Chondrocyte (in vitro differentiated cells): ENCODE measurements around the gene IFT43. TPM values are rescaled to one million over a fixed set of nuclear protein-coding genes. Genes with fewer than 3 reads are reported as not detected.

Experiments used
- DNase-seq: peaks from one replicate; pipeline ENCODE4 v3.0.0; 2021; ENCODE audit warnings: mixed read lengths, low spot score
- H3K27ac Mint-ChIP-seq: one replicate; pipeline ENCODE4 v1.8.0; 2021; ENCODE audit warnings: mild to moderate bottlenecking, moderate library complexity, mixed read lengths; ENCODE audit not compliant: unreplicated experiment
- H3K27me3 Mint-ChIP-seq: 2 replicates; pipeline ENCODE4 v1.8.0; 2021; ENCODE audit warnings: low read depth, mixed read lengths
- H3K36me3 Mint-ChIP-seq: 2 replicates; pipeline ENCODE4 v1.8.0; 2021; ENCODE audit warnings: low read depth, mixed read lengths
- H3K4me1 Mint-ChIP-seq: 2 replicates; pipeline ENCODE4 v1.8.0; 2021; ENCODE audit warnings: low read depth, mild to moderate bottlenecking, mixed read lengths
- H3K4me3 Mint-ChIP-seq: one replicate; pipeline ENCODE4 v1.8.0; 2021; ENCODE audit warnings: mild to moderate bottlenecking, moderate library complexity, mixed read lengths; ENCODE audit not compliant: unreplicated experiment
- H3K9me3 Mint-ChIP-seq: 2 replicates; pipeline ENCODE4 v1.8.0; 2021; ENCODE audit warnings: low read depth, mixed read lengths
- total RNA-seq: library from RNA; stranded (reverse); gene quantifications from 3 replicates; pipeline ENCODE4 v1.2.1, GENCODE V29; 2021
- TF ChIP-seq, protein P1 (sequence below): fragments of 200-600 bp; sonication (generic); IDR thresholded peaks from 2 replicates; pipeline ENCODE4 v1.5.0; 2021; ENCODE audit warnings: antibody characterized with exemption, mild to moderate bottlenecking, moderate library complexity

IFT43 gene
- total RNA-seq, 1 donor from 2014 or later: 28.2 TPM

DNA sequence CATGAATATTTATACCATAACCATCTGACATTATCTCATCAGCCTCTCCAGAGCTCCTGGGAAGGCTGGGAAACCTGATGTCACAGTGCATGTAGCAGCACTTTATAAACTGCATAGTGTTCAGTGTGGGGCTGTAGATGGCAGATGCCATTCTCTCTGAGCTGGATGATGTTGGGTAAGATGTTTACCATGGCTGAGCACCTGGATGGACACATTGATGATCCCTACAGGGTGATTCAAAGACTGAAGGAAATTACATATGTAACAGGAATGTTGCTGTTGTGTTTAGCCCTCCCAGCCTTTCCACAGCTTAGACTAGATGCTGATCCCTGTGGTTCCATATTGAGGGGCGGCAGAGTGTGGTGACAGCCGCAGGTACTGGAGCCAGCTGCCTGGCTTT lies 37.4 kb downstream of the IFT43 start:
- Mint-ChIP-seq H3K36me3 (peaks cover 40% of the 10 kb centered on the region), H3K4me1 (no peaks in the 10 kb centered on the region), H3K27ac (no peak overlapping the region), H3K4me3 (no peak overlapping the region), H3K27me3 (no peaks in the 10 kb centered on the region), H3K9me3 (peaks cover 27% of the 10 kb centered on the region)
- no peak for DNase-seq
- TF ChIP-seq, protein P1, sequence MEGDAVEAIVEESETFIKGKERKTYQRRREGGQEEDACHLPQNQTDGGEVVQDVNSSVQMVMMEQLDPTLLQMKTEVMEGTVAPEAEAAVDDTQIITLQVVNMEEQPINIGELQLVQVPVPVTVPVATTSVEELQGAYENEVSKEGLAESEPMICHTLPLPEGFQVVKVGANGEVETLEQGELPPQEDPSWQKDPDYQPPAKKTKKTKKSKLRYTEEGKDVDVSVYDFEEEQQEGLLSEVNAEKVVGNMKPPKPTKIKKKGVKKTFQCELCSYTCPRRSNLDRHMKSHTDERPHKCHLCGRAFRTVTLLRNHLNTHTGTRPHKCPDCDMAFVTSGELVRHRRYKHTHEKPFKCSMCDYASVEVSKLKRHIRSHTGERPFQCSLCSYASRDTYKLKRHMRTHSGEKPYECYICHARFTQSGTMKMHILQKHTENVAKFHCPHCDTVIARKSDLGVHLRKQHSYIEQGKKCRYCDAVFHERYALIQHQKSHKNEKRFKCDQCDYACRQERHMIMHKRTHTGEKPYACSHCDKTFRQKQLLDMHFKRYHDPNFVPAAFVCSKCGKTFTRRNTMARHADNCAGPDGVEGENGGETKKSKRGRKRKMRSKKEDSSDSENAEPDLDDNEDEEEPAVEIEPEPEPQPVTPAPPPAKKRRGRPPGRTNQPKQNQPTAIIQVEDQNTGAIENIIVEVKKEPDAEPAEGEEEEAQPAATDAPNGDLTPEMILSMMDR: no peak

DNA sequence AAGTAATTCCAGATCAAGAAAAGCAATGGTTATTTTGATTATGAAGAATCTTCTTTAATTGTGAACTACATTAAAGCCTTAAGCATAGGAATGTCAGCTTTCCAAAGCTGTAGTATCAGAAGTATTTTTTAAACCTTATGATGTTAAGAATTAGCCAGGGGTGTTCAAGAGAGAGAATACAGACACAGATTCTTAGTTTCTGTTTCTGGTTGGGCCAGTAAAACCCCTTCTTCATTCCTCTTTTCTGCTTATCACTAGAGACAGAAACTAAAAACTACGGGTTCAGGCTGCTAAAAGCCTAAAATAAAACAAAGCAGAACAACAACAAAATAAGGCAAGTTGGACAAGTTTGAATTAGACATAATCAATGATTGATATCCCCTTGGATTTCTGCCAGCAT lies 38.2 kb downstream of the IFT43 start:
- Mint-ChIP-seq H3K36me3 (peaks cover 34% of the 10 kb centered on the region), H3K4me1 (no peaks in the 10 kb centered on the region), H3K27ac (no peak overlapping the region), H3K27me3 (no peaks in the 10 kb centered on the region), H3K9me3 (peaks cover 23% of the 10 kb centered on the region), H3K4me3 (no peak overlapping the region)
- TF ChIP-seq, protein P1: no peak
- no peak for DNase-seq

DNA sequence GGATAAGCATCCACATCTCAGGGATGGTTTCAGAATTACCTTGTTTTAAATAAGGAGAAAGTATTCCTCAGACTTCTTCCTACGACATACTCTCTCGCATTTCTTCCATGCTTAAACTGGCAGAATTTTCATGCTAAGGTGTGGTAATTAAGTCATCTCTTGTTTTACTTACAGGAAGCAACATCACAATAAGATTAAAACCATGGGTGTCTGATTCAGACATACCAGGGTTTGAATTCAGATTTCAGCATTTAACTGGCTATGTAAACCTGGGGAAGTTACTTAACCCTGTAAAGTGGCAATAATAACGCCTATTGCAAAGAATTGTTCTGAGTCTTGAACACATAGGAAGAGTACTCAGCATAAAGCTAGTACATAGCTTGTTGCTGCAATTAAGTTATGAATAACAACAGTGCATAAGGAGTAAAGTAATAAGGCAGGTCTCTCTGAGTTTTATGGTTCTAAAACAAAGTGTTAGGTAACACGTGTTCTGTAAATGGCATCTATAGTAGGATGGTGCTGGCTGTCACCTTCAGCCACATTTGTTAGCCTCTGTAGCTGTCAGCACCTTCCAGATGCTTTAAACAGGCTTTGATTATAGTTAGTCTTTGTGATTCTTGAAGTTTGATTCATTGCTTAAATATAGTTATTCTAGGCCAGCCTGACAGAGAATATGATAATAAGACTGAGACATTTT lies 38.8 kb downstream of the IFT43 start:
- H3K9me3 Mint-ChIP-seq: peaks cover 18% of the 10 kb centered on the region
- no peak for DNase-seq
- TF ChIP-seq, protein P1: no peak
- no peaks in the 10 kb centered on the region for H3K27me3 Mint-ChIP-seq
- no peak overlapping the region for H3K4me3 Mint-ChIP-seq
- H3K27ac Mint-ChIP-seq: no peak overlapping the region
- H3K36me3 Mint-ChIP-seq: peaks cover 32% of the 10 kb centered on the region
- no peaks in the 10 kb centered on the region for H3K4me1 Mint-ChIP-seq

DNA sequence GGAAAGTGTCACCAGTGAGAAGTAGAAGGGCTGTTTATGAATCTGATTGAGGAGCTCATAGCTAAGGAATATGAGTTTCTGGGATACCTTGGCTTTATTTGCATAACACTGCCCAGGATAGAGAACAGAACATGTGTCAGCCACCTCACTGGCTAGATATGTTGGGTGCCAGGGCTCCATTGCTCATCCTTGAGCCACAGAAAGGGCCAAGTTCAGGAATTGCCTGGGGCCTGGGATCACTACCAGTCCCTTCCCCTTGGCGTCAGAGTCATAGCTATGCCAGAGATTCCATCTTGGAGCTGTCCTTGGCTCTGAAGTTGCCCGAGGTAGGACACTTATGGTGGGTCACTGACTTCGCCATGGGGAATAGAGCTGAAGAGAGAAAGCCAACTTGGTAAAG lies 49.0 kb downstream of the IFT43 start:
- H3K36me3 Mint-ChIP-seq: peaks cover 3% of the 10 kb centered on the region
- TF ChIP-seq, protein P1: no peak

DNA sequence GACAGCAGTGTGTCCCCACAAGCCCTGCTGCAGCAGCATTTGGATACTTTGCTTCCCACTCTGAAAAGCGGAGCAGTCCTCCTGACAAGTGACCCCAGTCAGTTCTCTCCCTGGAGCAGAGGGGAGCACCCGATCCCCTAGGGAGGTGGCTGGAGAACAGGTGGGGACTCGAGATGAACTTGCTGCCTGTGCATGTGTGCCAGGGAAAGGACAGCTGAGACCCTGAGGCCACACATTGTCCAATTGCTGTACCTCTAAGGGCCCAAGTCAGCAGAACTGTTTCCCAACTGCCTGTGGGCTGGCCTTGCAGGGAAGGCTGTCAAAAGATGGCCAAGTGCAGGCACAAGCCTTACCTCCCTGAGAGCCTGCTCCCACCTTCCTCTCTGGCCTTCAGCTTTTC lies 55.1 kb downstream of the IFT43 start:
- DNase-seq: no peak
- H3K4me3 Mint-ChIP-seq: no peak overlapping the region
- no peak overlapping the region for H3K27ac Mint-ChIP-seq
- no peaks in the 10 kb centered on the region for H3K9me3 Mint-ChIP-seq
- peaks cover 6% of the 10 kb centered on the region for H3K36me3 Mint-ChIP-seq
- TF ChIP-seq, protein P1: no peak
- no peaks in the 10 kb centered on the region for H3K4me1 Mint-ChIP-seq
- H3K27me3 Mint-ChIP-seq: no peaks in the 10 kb centered on the region

More for the DNA sequence above, 49.0 kb downstream of the IFT43 start:
- no peaks in the 10 kb centered on the region for H3K9me3 Mint-ChIP-seq
- no peak overlapping the region for H3K27ac Mint-ChIP-seq
- H3K4me1 Mint-ChIP-seq: no peaks in the 10 kb centered on the region
- no peaks in the 10 kb centered on the region for H3K27me3 Mint-ChIP-seq
- no peak overlapping the region for H3K4me3 Mint-ChIP-seq
- no peak for DNase-seq
